LNCaP clone FGC (cell line): ENCODE measurements around the gene TAS2R10.

Experiments
- DNase-seq: peaks from one replicate; pipeline ENCODE4 v3.0.0-alpha.2; 2011; ENCODE audit warnings: low read depth
- H3K4me3 ChIP-seq: 2 replicates; pipeline ENCODE4 v1.5.1; 2011; ENCODE audit warnings: mild to moderate bottlenecking, low read depth, low read length, control low read depth
- CTCF ChIP-seq: IDR thresholded peaks from 2 replicates; pipeline ENCODE4 v1.5.1; 2012; ENCODE audit warnings: mild to moderate bottlenecking; ENCODE audit not compliant: control insufficient read depth, insufficient read depth; ENCODE audit errors: extremely low read depth

The TAS2R10 gene

GRCh38 chr12:10826258-10826657 is at the start of gene TAS2R10:
TSS of gene TAS2R10 (minus strand) at chr12:10826358. CDS start at chr12:10826269, 89 bp downstream.
- H3K4me3 ChIP-seq = no peak within 1 kb of the TSS
- no peak for TF ChIP-seq CTCF

GRCh38 chr12:10873378-10873777 is 47.2 kb upstream of the TAS2R10 start:
- no peak overlapping the region for H3K4me3 ChIP-seq
- no peak for TF ChIP-seq CTCF
- no peak for DNase-seq

More at GRCh38 chr12:10826258-10826657, at the start of gene TAS2R10:
- DNase-seq = no peak

GRCh38 chr12:10867381-10867780 is 41.2 kb upstream of the TAS2R10 start:
- DNase-seq = peak; percentile 85
- no peak overlapping the region for H3K4me3 ChIP-seq
- peak; percentile 80 for TF ChIP-seq CTCF

- H3K4me3 ChIP-seq = no peak overlapping the region
- no peak for TF ChIP-seq CTCF
- no peak for DNase-seq
Measured at GRCh38 chr12:10863512-10864218, 37.5 kb upstream of the TAS2R10 start.

GRCh38 chr12:10861366-10861765 is 35.2 kb upstream of the TAS2R10 start:
- TF ChIP-seq CTCF = no peak
- no peak for DNase-seq
- no peak overlapping the region for H3K4me3 ChIP-seq

GRCh38 chr12:10855807-10856206 is 29.6 kb upstream of the TAS2R10 start:
- TF ChIP-seq CTCF = no peak
- no peak for DNase-seq
- no peak overlapping the region for H3K4me3 ChIP-seq

GRCh38 chr12:10853776-10854175 is 27.6 kb upstream of the TAS2R10 start:
- DNase-seq = no peak
- no peak overlapping the region for H3K4me3 ChIP-seq
- no peak for TF ChIP-seq CTCF
